GM15510 (cell line): ENCODE data around the gene INCA1.
A peak's percentile ranks its signal among the peaks of the same experiment; 100 is the strongest.

Experiments used
- POLR2A ChIP-seq: IDR thresholded peaks from 3 replicates; pipeline ENCODE4 v1.6.1; 2011; ENCODE audit warnings: borderline replicate concordance; ENCODE audit not compliant: insufficient read length; ENCODE audit errors: extremely low read depth

INCA1 gene

GRCh38 chr17:4986951-4987766, 10.2 kb downstream of the INCA1 start, which contains the start of gene CAMTA2:
Gene CAMTA2 (minus strand): TSS chr17:4987675. CDS start chr17:4986222, 1,453 bp downstream.
- peak; percentile 61 for TF ChIP-seq POLR2A

DNA sequence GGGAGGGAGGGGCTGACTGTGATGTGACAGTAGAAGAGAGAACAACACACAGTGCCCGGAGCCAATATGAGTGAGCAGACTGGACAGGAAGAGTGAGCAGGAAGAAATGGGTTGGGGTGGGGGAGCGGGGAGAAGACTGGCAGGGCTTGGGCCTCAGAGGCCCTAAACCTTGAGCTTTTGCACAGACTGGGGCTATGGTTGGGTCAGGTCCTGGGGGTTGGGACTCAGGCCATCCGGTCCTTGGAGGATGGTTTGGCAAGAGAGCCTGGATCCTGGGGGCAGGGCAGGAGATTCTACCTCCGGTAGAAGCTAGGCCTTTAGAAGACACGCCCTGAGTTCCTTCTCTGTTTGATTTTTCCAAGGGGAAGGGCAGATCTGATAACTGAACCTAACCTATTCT, 10.9 kb downstream of the INCA1 start:
- TF ChIP-seq POLR2A: no peak

GRCh38 chr17:4982305-4982704, 15.0 kb downstream of the INCA1 start:
- no peak for TF ChIP-seq POLR2A

DNA sequence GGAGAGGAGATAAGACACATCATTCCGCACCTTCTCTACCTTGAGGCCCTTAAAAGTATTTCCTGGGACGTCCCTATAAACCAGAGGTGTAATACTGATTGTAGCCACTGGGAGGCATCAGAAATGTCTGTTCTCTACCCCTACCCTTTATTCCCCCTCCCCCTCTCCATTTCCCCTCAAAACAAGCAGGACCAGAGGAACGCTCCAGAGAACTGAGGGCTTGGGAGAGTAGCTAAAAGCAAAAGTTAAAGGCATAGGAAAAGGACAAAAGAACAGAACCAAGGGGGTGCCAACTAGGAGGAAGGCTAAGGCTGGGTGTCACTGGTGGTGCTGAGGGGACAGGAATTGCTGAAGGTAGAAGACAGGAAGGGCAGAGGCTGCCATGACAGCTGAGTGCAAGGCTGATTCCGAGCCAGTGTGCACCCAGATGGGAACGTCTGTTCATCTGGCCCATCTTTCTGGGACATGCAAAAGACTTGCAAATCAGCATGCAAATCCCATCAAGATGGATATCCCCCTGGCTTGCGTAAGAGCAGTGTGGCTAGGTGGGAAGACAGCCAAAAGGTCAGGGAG, 16.6 kb downstream of the INCA1 start:
- no peak for TF ChIP-seq POLR2A

DNA sequence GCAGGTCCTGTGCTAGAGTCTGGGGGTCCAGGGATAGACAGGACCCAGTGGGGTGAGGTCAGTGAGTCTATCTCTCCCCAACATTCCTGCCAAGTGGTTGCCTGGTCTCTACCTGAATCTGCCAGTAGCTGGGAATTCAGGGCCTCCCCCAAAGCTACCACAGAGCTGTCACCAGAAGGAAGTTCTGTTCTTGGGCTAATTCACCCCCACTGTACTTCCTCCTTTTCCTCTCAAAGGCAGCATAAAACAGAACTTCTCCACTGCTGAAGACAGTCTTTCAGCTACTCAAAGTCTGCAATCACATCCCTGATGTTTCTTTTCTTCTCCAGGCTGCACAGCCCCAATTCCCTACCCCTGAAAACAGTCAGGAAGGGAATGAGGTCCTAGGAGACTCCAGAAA, 18.6 kb downstream of the INCA1 start:
- no peak for TF ChIP-seq POLR2A

GRCh38 chr17:4974115-4974670, 23.1 kb downstream of the INCA1 start:
- TF ChIP-seq POLR2A: no peak

DNA sequence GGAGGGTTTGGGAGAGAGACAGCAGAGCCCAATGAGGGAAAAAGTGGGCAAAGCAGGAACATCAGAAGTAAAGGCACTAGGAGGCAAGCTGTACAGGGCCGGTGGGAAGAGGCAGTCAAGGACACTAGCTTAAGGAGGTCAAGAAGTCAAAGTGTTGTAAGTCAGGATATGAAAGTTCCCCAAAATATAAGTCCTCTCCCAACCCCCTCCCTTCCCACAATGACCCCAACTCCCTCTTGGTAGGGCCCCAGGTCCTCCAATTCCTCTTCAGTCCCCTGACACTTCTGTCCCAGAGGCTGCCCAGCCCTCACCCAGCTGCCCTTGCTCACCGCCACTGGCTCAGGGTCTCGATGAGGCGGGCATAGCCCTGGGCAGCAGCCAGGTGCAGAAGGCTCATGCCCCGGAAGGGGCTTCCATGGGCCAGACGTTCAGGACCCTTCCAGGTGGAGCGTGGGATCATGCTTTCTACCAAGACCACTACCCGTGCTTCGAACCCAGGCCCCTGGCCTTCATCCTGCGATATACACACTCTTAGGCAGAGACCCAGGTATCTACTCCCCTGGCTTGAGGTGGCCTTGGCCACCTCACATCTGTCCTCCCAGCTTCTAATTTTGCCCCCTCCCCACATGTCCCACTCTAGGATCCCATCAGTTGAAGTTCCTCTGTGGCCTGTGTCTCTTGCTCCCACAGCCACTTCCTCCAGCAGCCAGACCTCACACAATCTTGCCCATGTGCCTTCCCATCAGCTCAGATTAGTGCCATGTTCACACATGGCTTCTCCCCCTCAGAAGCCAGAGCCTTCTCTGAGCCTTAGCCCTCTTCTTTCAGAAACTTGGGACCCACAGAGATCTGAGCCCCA, 23.8 kb downstream of the INCA1 start:
- TF ChIP-seq POLR2A: no peak

- TF ChIP-seq POLR2A: no peak
These were observed 24.6 kb downstream of the INCA1 start for GRCh38 chr17:4972752-4973151.

DNA sequence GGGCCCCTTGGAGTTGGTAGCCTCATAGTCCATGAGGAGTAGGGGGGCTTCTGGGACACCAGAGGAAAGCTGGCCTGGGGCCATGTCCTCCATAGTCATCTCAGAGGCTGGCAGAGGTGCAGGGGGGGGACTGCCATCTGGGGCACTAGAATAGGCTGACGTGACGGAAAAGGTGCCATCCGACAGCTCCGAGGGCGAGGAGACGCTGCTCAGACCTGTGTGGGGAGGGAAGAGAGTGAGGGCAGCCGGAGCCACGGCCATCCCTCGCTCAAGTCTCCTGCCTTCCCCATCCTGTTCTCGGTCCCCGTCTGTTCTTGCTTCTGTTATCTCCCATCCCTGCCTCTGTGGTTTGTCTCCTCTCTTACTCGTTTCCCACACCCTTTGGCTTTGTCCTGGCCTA, 25.0 kb downstream of the INCA1 start:
- no peak for TF ChIP-seq POLR2A

DNA sequence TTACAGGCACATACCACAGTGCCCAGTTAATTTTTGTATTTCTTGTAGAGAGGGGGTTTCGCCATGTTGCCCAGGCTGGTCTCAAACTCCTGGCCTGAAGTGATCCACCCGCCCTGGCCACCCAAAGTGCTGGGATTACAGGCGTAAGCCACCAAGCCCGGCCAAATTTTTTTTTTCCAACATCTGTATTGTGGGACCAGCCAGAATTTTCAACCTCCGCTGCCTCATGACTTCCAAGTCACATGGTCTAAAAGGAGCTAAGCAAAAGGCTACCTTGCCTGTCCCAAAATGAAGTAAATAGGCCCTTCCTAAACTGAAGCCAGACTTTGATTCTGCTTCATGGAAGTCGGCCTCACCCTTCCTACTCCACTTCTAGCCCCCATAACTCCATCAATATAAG, 25.5 kb downstream of the INCA1 start:
- no peak for TF ChIP-seq POLR2A

- TF ChIP-seq POLR2A: no peak
These were observed 27.0 kb downstream of the INCA1 start for GRCh38 chr17:4970273-4970672.

DNA sequence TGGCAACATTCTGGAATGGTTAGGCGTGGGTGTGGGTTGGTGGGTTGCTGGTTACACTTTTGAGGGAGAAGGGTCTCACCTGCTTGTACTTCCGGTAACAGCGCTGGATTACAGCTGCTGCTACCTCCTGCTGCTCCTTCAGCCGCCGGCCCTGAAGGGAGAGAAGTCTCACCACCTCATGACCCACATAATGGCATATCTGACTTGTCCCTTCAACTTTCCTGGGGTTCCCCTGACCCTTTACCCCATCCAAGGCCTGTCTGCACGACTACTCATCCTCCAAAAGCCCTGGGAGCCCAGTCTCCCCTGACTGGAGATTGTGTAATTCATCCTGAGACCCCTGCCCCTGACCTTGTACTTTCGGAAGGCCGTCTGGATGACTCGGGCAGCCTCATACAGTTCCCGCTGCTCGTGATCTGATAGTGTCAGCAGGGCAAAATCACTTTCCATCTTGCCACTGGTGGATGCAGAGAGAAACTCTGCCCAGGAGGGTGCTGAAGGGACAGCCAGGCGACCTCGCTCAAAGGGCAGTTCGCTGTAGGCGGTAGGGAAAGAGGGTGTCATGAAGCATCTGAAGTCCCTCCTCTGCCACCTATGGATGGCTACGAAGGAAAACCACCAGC, 27.7 kb downstream of the INCA1 start:
- no peak for TF ChIP-seq POLR2A

DNA sequence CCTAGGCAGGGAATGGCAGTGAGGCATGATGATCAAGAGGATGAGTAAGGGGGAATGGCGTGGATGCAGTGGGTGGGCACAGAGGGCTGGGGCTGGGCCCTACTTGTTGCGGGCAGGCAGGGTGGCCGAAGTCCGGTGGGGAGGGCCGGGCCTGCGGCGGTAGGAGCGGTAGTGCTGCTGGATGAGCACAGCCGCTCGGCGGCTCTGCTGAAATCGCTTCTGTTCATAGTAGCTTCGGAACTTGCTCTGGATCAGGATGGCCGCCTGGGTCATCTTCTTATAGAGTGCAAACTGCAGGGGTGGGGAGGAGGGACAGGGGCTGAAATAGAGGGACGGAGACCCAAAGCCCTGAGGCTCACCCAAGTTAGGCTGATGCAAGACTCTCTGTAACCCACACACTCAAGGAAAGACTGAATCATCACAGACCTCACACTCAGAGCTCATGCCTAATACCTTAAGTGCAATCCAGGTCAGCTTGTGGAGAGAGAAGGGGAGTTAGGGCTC, 28.2 kb downstream of the INCA1 start:
- no peak for TF ChIP-seq POLR2A

DNA sequence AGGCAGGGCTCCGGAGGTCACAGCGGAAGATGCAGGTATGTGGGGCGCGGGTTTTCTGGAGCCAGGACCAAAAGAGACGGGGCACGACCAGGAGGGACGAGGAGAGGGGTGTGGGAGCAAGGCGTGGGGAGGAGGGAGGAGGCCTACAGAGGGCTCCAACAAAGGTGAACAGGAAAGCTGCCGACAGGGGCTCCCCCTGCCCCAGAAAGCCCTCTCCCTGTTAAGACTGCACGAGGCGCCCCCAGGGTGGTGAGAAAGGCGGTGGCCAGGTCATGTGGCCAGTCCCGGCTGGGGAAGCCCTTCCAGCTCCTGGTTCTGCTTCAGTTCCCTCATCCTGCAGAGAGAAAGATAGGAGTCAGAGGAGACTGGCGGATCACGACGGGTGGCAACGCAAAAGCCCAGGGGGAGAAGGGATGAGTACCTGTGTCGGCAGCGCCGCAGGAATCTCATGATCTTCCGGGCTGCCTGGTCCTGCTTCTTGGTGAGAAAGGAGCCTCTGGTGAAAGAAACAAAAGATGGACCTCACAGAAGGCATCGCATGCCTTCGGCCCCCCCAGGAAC, 28.8 kb downstream of the INCA1 start:
- no peak for TF ChIP-seq POLR2A
